Liver (tissue), 3 donors: ENCODE data around the gene EXOSC10.

Experiments used
- CTCF ChIP-seq: fragments of 150-350 bp; IDR thresholded peaks from 2 replicates; pipeline ENCODE4 v1.5.1; 2017; ENCODE audit warnings: improper control_type of control experiment, low read depth, low read length; ENCODE audit not compliant: missing input control
- EGR1 ChIP-seq, 2 donors: IDR thresholded peaks; 2 replicates each; pipeline ENCODE4 v1.6.1; 2016 to 2018; ENCODE audit warnings: antibody characterized with exemption in 2 of 2, low read depth in 2 of 2
- GABPA ChIP-seq, 2 donors: IDR thresholded peaks in 1 of 2; conservative IDR thresholded peaks in 1 of 2; 2 replicates each; pipeline ENCODE4 v1.6.1; 2016; ENCODE audit warnings: antibody characterized with exemption in 2 of 2, mild to moderate bottlenecking in 1 of 2, moderate library complexity in 1 of 2
- JUND ChIP-seq, 2 donors: IDR thresholded peaks; 2 replicates each; pipeline ENCODE4 v1.6.1; 2016; ENCODE audit warnings: antibody characterized with exemption in 2 of 2
- RAD21 ChIP-seq, 2 donors: IDR thresholded peaks; 2 replicates each; pipeline ENCODE4 v1.6.1; 2016; ENCODE audit warnings: antibody characterized with exemption in 2 of 2, mild to moderate bottlenecking in 2 of 2
- REST ChIP-seq: IDR thresholded peaks from 2 replicates; pipeline ENCODE4 v1.6.1; 2016; ENCODE audit warnings: antibody characterized with exemption, mild to moderate bottlenecking
- TAF1 ChIP-seq: conservative IDR thresholded peaks from 2 replicates; pipeline ENCODE4 v1.6.1; 2016; ENCODE audit warnings: antibody characterized with exemption, mild to moderate bottlenecking
- ZBTB33 ChIP-seq: IDR thresholded peaks from 2 replicates; pipeline ENCODE4 v1.6.1; 2016; ENCODE audit warnings: antibody characterized with exemption
- donor health status: healthy.
- donor health status: healthy.

- TF ChIP-seq JUND (IDR thresholded peaks at IDR 0.05) (no peak), GABPA (IDR thresholded peaks at IDR 0.05 in 1 of 2, conservative IDR thresholded peaks at IDR 0.05 in 1 of 2) (no peak), CTCF (no peak), REST (no peak), ZBTB33 (no peak), TAF1 (no peak), RAD21 (IDR thresholded peaks at IDR 0.05) (no peak), EGR1 (IDR thresholded peaks at IDR 0.05; ENCODE audit: low read depth in 2 of 2) (no peak)
Observed at GRCh38 chr1:11129649-11130390, 30.2 kb upstream of the EXOSC10 start.
